Measurements from ENCODE around the gene PLCG2.
A peak's percentile ranks its signal among the peaks of the same experiment; 100 is the strongest.
"Not testable (repeated sequence)": the region's sequence is repeated elsewhere in the genome, so short reads cannot be mapped to it uniquely, and the experiment has no call there.

PLCG2 gene

DNA sequence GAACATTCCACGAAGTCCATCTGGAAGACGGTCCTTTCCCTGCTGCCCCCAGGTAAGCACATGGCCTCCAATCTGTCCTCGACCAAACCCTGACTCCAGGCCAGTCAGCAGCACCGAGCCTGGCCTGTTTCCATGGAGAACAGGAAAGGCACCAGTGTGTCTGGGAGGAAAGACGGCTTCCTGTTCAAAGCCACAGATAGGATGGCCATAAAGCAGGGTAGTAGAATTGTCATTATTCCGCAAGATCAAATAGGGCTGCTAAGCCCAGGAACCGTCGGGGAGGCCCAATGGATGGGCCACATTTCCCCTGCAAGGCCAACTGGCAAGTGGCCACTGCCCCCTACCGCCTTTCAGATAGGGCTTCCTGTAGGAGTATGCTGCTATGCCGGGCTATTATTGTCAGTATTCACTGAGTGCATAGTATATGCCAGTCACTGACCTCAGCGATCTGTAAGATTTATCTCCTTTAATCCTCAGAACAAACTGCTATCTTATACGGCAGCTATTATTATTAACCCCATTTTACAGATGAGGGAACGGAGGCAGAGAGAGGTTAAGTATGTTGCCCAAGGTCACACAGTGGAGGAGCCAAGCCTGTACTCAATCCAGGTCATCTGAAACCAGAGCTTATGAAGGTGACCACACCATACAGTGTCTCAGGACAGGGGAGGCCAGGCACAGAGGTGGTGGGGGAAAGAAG is 23.0 kb upstream of the PLCG2 start:
- DNase-seq = no peak

DNA sequence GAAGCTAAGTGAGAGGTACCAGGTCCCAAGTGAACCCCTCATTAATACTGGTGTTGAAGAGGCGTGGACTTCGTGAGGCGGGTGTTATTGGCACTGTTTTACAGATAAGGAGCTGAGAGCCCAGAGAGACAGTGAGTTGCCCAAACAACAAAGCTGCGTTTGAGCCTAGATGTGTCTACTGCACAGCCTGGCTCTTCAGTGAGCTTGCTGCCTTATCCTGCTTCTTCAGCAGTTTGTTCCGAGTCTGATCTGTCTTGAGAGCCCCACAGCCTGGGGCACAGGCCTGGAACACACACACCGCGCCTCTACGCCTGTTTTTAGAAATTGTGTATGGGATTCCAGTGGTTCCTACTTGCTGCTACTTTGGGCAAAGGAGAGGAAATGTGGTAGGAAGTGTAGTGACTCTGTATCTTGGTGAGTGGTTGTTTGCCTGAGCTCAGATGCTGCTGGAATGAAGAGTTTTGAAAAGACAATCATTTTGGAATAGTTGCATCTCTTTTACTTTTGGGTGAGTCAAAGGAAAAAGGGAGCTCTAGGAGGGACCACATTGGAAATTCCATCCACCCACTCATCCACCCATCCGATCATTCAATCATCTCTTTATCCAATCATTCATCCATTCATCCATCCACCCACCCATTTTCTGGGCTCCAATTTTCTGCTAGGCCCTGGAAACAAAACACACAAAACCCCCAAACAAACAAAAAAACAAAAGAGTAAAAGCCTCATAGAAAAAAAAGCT is 22.3 kb upstream of the PLCG2 start:
- no peak for DNase-seq

- DNase-seq = no peak
Measured at GRCh38 chr16:81758376-81758775, 20.7 kb upstream of the PLCG2 start.

DNA sequence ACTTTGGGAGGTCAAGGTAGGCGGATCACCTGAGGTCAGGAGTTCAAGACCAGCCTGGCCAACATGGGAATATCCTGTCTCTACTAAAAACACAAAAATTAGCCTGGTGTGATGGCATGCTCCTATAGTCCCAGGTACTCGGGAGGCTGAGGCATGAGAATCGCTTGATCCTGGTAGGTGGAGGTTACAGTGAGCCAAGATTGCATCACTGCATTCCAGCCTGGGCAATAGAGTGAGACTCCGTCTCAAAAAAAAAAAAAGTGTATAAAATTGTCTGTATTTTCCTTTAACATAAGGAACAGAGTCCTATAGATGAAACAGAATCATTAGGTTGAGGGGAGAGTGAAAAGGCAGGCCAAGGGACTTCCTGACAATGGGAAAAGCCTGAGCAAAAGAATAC is 16.8 kb upstream of the PLCG2 start:
- DNase-seq = not testable (repeated sequence)

DNA sequence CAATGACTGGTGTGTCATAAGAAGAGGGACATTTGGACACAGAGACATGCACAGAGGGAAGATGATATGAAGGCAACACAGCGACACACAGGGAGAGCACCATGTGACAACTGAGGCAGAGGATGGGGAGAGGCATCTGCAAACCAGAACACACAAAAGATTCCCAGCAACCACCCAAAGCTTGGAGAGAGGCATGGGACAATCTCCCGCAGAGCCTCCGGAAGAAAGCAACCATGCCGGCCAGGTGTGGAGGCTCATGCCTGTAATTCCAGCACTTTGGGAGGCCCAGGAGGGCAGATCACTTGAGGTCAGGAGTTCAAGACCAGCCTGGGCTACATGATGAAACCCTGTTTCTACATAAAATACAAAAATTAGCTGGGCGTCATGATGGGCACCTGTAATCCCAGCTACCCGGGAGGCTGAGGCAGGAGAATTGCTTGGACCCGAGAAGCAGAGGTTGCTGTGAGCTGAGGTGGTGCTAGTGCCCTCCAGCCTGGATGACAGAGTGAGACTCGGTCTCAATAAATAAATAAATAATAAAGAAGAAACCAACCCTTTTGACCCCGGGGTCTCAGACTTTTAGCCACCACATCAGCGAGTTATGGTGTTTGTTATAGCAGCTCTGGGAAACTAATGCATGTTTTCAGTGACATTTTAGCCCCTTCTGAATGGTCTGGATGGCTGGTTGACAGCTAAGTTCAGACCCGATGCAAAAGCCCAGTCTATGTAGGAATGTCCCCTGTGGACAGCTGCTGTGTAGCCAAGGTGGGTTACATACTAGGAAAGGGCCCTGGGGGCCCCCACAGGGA is 13.8 kb upstream of the PLCG2 start:
- no peak for DNase-seq

DNA sequence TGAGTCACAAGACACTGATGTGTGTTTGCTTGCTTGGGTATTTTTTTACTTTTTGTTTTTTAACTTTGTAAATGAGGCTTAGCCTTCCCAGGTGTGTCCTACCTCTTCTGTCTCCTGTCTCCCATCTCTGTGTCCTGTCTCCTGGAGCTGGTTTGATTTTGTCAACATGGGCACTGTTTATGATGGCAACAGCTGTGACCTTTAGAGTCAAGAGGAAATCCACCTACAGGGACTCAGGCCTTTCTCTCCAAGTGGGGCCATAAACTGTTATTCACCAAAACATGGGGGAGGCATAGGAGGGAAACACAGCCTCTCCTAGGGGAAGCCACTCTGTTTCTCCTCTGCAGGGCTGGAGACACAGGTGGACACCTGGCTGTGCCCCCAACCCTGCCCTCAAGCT is 13.1 kb upstream of the PLCG2 start:
- DNase-seq = no peak

DNA sequence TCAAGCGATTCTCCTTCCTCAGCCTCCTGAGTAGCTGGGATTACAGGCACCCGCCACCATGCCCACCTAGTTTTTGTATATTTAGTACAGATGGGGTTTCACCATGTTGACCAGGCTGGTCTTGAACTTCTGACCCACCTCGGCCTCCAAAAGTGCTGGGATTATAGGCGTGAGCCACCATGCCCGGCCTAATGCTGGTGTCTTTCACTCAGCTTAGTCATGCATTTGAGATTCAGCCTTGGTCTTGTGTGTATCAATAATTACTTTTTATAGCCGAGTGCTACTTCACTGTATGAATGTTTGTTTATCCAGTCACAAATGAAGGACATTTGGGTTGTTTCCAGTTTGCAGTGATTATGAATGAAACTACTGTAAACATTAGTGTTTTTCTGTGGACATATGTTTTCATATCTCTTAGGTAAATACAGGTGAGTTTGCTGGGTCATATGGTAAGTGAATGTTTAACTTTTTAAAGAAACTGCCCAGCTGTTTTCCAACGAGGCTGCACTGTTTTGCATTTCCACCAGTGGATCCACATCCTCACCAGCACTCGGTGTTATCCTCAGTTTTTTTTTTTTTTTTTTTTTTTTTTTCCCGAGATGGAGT is 11.0 kb upstream of the PLCG2 start:
- DNase-seq = peak; percentile 61

DNA sequence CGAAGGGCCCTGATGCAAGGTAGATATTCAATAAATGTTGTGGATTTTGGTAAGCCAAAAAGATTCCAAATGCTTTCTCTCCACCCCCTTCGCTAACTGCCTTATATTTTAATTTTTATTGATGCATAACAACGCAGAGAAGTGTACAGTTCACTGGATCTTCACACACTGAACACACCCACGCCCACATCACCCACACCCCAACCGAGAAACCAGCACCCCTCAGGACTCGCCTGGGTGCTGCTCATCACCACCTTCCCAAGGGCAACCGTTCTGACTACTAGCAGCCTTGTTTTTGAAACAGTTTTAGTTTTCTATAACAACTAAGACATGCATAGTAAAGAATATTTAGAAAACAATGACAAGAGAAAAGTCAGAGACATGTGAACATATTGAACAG is 9.1 kb upstream of the PLCG2 start:
- no peak for DNase-seq

GRCh38 chr16:81774348-81774747 is 4.7 kb upstream of the PLCG2 start:
- DNase-seq = no peak

DNA sequence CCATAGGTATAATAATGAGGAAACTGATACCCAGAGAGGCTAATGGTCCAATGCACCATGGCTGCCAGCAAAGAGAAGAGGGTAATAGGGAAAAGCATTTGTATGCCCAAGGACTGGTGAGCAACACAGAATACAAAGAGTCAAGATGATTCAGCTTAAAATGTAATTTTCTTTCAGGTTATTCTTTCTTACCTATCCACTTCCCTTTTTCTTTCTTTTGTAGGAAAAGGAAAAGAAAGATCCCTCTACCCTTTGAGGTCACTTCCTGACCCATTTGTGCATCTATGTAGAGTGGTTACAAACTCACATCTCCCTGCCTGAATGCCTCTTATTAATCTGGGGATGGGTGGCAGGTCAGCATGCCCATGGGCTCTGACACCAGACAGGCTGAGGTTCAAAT is 3.5 kb upstream of the PLCG2 start:
- DNase-seq = no peak

- DNase-seq = no peak
Measured at GRCh38 chr16:81778231-81778630, 860 bp upstream of the PLCG2 start.

GRCh38 chr16:81779536-81780320 is 637 bp downstream of the PLCG2 start:
- DNase-seq = no peak

GRCh38 chr16:81780350-81780749 is 1.3 kb downstream of the PLCG2 start:
- DNase-seq = no peak

GRCh38 chr16:81782236-81782635 is 3.1 kb downstream of the PLCG2 start:
- DNase-seq = no peak

DNA sequence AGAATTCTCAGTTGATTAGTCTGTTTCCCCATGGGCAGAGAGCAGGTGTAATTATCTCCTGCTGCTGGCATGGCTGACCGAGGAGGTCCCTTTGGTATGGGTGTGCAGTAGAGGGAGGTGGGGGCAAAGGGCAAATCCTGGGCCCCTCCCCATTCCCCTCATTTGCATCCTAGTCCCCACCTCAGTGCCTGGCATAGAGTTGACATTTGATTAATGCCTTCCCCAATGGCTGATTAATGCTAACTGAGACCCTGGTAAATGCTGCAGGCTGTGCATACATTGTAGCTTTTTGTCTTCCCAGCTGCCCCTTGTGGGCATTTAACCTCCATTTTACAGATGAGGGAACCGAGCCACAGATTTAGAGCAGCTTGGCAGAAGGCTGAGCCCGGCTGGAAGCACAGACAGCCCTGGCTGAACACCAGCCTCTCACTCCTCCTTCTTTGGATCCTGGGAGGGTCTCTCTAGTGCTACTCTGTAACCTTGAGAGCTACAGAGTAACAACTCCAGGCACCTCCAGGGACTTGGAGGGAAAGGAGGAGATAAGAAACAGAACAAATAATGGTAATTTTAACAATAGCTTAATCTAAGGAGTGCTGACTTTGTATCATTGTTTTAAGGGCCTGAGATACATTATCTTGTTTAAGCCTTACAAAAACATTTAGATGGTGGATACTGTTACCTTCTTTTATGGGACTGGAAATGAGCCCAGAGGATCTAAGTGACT is 5.1 kb downstream of the PLCG2 start:
- no peak for DNase-seq

- no peak for DNase-seq
Measured at GRCh38 chr16:81785138-81785924, 6.2 kb downstream of the PLCG2 start.

GRCh38 chr16:81786321-81786720 is 7.2 kb downstream of the PLCG2 start:
- no peak for DNase-seq

GRCh38 chr16:81786868-81787267 is 7.8 kb downstream of the PLCG2 start:
- no peak for DNase-seq

DNA sequence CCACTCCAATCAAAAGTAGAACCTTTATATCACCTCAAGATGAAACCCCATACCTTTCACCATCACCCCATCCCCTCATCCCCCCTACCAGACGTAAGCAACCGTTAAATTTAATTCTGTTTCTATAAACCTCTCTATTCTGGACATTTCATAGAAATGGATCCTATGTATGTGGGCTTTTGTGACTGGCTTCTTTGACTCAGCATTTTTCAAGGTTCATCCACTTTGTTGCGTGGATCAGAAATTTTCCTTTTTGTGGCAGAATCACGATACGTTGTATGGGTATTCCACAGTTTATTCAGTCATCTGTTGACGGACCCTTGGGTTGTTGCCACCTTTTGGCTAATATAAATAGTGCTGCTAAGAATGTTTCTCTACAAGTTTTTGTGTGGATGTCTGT is 8.6 kb downstream of the PLCG2 start:
- DNase-seq = no peak

- DNase-seq = no peak
Measured at GRCh38 chr16:81790277-81790676, 11.2 kb downstream of the PLCG2 start.

GRCh38 chr16:81790830-81791435 is 11.8 kb downstream of the PLCG2 start:
- no peak for DNase-seq

Data from NCI-H2029 treated with DMSO at 0.1 percent for 48 hours (cell line).